Astrocyte of the spinal cord (primary cell): ENCODE data around the gene JDP2.

ENCODE experiments used
- DNase-seq: peaks from one replicate; pipeline ENCODE4 v3.0.0; 2011; ENCODE audit warnings: low read depth, low spot score
- H3K4me3 ChIP-seq: 2 replicates; pipeline ENCODE4 v1.5.1; 2011; ENCODE audit warnings: low read depth, mild to moderate bottlenecking, low read length, moderate library complexity
- in situ Hi-C: cut with HindIII; loops from 2 replicates; pipeline ENCODE4 v1.10.0; 2017; ENCODE audit warnings: low sequenced_read_pairs
- TF ChIP-seq, protein P1 (sequence below): IDR thresholded peaks from 2 replicates; pipeline ENCODE4 v1.5.1; 2012; ENCODE audit warnings: low read depth, mild to moderate bottlenecking, low read length, inconsistent platforms

The JDP2 gene

DNA sequence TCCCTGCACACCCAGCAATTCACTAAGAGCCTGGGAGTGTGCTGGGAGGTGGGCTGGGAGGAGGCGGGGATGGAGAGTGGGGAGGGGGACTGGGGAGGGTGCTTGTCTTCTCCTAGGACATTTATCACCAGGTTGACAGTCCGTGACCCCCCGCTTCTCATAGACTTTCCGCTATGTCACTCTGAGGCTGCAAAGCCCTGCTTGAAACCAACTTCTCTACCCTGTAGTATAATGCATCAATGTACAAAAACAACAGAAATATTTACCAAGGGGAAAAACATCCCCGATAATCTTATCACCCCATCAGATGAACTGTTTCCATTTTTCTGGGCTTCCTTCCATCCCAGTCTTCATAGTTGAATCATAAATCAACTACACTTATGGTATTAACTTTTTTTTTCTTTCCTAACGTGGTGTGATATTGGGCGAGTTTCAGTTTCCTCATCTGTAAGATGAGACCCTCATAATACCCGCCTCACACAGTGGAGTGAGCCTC, 65.8 kb downstream of the JDP2 start:
- H3K4me3 ChIP-seq = no peak overlapping the region
- DNase-seq = no peak
- TF ChIP-seq, protein P1, sequence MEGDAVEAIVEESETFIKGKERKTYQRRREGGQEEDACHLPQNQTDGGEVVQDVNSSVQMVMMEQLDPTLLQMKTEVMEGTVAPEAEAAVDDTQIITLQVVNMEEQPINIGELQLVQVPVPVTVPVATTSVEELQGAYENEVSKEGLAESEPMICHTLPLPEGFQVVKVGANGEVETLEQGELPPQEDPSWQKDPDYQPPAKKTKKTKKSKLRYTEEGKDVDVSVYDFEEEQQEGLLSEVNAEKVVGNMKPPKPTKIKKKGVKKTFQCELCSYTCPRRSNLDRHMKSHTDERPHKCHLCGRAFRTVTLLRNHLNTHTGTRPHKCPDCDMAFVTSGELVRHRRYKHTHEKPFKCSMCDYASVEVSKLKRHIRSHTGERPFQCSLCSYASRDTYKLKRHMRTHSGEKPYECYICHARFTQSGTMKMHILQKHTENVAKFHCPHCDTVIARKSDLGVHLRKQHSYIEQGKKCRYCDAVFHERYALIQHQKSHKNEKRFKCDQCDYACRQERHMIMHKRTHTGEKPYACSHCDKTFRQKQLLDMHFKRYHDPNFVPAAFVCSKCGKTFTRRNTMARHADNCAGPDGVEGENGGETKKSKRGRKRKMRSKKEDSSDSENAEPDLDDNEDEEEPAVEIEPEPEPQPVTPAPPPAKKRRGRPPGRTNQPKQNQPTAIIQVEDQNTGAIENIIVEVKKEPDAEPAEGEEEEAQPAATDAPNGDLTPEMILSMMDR = no peak
- in situ Hi-C loops = no loop called here

DNA sequence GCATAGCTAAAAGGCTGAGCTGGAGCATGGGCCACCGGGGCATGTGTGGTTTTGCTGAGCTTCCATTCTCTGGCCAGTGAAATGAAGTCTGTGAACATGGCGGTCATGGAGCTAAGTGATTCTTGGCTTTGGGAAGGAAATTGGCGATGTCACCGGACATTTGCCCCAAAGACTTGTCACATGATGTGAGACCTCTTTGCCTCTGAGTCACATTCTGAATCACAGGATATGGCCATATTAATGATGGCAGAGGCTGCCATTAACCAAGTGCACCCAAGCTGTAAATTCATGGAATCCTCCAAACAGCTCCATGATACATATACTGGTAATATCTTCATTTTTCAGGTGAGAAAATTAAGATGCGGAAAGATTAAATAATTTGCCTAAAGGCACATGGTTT, 67.1 kb downstream of the JDP2 start:
- no peak overlapping the region for H3K4me3 ChIP-seq
- in situ Hi-C loops = no loop called here
- DNase-seq = no peak
- TF ChIP-seq, protein P1 = no peak

DNA sequence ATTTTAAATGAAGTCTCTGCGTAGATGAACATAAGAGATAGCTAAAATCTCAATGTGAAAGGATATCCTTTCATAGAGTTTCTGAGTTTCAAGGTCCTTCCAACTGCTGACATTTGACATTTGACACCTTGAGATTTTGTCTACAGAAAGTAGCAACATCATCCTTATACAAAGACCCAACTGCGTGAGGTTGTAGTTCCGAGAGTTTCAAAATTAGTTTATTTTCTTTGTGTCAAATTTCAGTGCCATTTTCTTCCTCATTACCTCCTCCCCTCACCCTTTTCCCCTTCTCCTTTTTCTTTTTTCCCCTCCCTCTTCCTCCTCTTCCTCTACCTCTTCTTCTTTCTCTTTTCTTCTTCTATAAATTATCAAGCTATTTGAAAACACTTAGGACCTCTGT, 67.6 kb downstream of the JDP2 start:
- H3K4me3 ChIP-seq = no peak overlapping the region
- in situ Hi-C loops = no loop called here
- TF ChIP-seq, protein P1 = no peak
- DNase-seq = no peak

DNA sequence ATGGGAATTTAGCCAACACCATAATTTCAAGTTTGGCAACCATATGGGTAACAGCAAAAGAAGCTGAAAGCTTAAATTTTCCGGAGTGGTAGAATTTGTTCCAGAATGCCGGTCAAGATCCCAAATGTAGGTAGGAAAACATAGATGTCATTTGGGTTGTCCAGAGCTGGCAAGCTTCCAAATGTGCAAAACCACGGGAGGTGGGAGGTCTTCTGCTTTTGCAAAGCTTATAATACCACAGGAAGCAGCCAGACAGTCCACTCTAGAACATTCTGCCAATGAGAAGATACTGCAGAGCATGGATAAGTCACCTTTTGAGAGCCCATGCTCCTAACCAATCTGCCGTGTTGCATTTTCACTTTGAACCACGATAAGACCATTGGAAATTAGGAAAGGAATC, 68.1 kb downstream of the JDP2 start:
- DNase-seq = peak; percentile 15
- no peak overlapping the region for H3K4me3 ChIP-seq
- in situ Hi-C loops = no loop called here
- TF ChIP-seq, protein P1 = no peak

DNA sequence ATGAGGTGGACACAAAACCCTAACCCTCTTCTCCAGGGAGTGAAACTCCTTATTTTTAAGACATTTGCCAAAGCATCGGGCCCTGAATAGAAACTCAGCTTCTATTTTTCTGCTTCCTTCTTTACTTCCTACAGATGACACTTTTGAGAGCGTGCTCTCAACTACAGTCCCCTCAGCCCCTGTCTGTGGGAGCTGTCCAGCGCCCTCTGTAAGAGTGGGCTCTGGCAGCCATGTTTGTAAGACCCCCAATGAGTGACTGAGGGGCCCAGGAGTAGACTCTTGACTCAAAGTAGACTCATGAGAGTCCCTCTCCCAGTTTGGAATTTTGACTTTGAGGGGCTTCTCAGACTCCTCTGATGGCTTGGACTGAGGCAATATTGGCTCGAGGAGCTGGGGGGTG, 68.9 kb downstream of the JDP2 start:
- H3K4me3 ChIP-seq = no peak overlapping the region
- TF ChIP-seq, protein P1 = no peak
- in situ Hi-C loops = no loop called here
- no peak for DNase-seq

DNA sequence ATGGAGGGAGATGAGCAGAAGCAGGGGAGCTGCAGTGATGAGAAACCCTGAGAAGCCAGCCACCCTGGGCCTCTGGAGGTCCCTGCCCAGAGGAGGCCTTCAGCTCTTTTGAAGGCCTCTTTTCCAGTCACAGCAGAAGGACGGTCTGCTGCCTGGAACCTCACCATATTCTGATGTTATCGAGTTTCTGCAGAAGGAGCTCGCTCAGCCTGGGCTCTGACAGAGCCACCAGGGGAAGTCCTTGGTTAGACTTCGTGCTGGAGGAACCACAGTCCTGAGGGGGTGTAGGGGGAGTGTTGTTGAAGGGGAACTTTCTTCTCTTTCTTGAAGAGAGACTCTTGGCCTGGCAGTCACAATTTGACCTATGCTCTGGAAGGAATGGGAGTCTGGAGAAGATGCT, 69.4 kb downstream of the JDP2 start:
- H3K4me3 ChIP-seq = no peak overlapping the region
- TF ChIP-seq, protein P1 = no peak
- in situ Hi-C loops = no loop called here
- no peak for DNase-seq

DNA sequence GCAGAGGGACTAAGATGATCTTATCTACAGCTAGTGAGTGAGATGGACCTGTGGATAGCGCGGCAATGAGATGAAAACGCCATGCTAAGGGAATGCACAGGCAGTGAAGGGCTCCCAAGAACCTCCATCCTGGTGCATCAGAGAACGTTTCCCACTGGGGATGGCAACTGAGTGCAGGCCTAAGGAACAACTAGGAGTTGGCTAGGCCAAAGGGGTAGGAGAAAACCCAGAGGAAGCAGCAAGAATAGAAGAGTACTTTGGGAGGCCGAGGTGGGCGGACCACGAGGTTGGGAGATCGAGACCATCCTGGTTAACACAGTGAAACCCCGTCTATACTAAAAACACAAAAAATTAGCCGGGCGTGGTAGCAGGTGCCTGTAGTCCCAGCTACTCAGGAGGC, 69.9 kb downstream of the JDP2 start:
- H3K4me3 ChIP-seq = no peak overlapping the region
- no peak for DNase-seq
- TF ChIP-seq, protein P1 = no peak
- in situ Hi-C loops = no loop called here
